HG03442 (cell line): ENCODE data around the gene CD209.

ENCODE experiments used
- ATAC-seq: cut with Tn5 transposase; IDR thresholded peaks from one replicate; pipeline ENCODE4 v1.9.1; 2021; ENCODE audit warnings: mild to moderate bottlenecking, moderate library complexity; ENCODE audit not compliant: unreplicated experiment

CD209 gene

DNA sequence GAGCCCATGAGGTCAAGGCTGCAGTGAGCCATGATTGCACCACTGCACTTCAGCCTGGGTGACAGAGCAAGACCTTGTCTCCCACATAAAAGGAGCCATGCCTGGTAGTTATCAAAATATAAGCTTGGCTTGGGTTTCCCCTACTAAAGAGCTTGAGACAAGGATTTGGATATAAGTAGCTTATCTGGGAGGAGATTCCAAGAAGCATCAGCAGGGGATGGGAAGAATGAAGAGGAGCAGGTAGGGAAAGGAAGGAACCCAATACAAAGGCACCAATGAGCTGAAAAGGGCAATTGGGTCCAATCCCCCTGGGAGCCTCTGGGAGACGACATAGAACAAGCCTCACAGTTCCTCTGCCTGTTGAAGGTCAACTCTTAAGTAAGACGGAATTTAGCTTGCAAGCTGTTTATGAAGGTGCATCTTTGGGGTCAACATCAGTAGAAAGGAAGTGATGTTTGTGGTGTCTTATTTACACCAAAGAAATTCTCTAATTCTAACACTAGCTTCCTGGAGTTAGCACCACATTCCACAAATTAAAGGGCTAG is 8.1 kb downstream of the CD209 start:
- no peak for ATAC-seq

DNA sequence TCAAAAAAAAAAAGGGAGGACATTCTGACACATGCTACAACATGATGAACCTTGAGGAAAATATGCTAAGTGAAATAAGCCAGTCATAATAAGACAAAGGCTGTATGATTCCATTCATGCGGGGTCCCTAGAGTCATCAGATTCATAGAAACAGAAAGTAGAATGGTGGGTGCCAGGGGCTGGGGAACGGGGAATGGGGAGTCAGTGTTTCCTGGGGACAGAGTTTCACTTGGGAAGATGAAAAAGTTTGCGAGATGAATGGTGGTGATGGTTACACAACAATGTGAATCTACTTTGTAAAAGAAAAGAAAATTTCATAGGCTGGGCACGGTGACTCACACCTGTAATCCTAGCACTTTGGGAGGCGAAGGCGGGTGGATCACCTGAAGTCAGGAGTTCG is 9.3 kb downstream of the CD209 start:
- ATAC-seq: no peak

- ATAC-seq: no peak
These were observed 10.1 kb downstream of the CD209 start for GRCh38 chr19:7737215-7737614.

DNA sequence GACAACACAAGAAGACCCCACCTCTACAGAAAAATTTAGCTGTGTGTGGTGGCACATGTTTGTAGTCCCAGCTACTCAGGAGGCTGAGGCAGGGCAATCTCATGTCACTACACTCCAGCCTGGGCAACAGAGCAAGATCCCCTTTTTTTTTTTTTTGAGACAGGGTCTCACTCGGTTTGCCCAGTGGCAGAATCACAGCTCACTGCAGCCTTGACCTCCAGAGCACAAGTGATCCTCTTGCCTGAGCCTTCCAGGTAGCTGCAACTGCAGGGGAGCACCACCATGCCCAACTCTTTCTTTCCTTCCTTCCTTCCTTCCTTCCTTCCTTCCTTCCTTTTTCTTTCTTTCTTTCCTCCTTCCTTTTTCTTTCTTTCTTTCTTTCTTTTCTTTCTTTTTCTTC is 11.2 kb downstream of the CD209 start:
- ATAC-seq: no peak

- no peak for ATAC-seq
These were observed 12.8 kb downstream of the CD209 start for GRCh38 chr19:7734220-7735203.

DNA sequence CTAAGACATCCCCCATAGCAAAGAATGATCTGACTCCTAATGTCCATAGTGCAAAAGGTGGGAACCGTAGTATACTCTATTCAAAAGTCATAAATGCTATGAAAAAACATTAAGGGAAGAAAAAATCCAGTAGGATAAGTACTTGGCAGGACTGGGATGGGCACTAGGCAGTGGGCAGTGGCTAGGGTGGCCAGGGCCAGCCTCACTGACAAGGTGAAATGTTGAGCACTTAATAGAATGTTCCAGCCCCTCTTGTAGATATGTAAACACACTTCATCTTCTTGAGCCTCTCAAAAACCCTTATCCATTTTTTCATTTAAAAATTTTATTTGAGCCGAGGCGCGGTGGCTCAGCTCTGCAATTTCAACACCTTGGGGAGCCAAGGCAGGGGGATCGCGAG is 14.0 kb downstream of the CD209 start:
- ATAC-seq: no peak

DNA sequence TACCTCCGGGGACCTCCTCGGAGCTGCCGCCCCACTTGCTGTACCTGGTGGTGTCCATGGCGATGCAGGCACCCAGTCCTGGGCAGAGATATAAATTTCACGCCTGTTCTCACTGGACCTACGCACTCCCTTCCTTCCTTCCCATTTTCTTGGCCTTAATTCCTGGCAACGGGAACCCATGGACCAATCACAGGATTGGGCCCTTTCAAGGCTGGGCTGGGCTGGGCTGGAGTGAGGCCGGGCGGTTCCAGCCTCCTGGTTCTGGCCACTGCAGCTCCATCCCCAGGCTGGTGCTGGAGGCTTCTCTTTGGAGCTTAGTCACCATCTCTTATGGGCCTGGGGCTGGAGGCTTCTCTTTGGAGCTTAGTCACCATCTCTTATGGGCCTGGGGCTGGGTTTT is 15.3 kb downstream of the CD209 start, which contains the start of gene CLEC4G:
Gene CLEC4G, minus strand, starts transcription at position 66 of the 400 bp plus-strand sequence. Its CDS starts 8 bp downstream, at position 58.
- no peak for ATAC-seq

- no peak for ATAC-seq
These were observed 15.7 kb downstream of the CD209 start for GRCh38 chr19:7731615-7732014.

- ATAC-seq: no peak
These were observed 16.1 kb downstream of the CD209 start for GRCh38 chr19:7731218-7731595.

DNA sequence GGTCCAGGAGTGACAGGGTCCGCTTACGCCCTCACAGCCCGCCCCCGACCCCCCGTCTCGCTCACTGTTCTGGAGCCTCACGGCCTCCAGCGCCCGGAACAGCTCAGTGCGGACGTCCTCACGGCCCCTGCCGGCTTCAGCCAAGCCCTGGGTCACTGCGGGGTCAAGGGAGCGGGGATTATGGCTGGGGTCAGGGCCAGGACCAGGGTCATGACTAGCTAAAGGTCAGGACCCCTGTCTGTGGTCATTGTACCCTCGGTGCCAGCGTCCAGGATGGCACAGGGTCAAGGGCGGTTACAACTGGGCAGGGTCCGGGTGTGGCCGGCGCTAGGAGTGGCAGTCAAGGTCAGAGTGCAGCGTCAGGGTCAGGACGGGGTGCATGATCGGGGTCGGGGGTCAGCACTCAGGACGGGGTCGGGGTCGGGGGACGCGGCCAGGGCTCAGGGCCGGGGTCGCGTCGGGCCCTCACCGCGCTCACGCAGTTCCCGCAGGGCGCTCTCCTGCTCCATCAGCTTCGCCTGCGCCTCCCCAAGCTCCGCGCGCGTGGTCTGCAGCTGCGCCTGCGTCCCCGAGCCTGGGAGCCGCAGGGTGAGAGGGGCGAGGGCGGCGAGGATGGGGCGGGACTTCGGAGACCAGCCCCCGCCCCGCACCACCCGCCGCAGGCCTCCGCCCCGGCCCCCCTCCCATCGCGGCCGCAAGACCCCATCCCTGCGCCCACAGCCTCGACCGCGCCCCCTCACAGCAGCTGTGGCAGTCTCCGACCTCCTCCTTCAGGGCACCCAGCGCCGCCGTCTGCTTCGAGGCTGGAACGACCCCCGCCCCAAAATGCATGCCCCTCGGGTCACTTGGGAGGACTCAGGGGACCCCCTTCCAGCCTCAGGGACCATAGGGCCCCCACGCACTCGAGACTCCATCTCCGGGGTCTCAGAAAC is 16.8 kb downstream of the CD209 start:
- ATAC-seq: no peak

DNA sequence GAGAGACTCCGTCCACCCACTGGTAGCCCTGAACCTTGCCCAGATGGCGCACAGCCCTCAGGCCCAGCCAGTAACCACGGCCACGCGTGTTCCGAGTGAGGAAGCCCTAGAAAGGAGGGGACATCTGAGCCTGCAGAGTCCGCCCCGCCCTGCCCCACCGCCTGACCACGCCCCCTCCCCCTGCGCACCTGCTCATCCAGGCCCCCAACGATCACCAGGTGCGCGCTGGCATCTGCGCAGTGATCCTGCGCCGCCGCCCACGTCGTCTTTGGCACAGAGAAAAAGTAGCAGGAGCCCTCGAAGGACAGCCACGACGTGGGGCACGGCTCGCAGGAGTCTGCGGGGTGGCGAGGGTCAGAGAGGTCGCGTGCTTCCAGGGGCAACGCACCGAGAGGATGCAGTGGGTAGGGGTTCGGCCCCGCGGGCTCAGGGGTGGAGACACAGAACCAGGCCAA is 17.5 kb downstream of the CD209 start:
- ATAC-seq: no peak

- no peak for ATAC-seq
These were observed 18.1 kb downstream of the CD209 start for GRCh38 chr19:7729211-7729610.

DNA sequence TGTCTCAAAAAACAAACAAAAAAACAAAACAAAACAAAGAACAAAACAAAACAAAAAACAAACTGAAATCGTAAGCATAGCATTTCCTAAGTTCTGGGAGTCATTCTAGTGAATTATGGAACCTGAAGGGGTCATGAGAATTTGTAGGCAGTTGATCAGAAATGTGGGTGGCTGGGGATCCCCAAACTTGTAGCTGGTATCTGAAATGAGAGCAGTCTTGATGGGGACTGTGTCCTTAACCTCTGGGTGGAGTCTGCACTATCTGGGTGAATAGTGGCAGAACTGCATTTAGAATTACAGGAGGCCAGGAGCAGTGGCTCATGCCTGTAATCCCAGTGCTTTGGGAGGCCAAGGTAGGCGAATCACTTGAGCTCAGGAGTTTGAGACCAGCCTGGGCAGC is 21.5 kb downstream of the CD209 start:
- no peak for ATAC-seq

DNA sequence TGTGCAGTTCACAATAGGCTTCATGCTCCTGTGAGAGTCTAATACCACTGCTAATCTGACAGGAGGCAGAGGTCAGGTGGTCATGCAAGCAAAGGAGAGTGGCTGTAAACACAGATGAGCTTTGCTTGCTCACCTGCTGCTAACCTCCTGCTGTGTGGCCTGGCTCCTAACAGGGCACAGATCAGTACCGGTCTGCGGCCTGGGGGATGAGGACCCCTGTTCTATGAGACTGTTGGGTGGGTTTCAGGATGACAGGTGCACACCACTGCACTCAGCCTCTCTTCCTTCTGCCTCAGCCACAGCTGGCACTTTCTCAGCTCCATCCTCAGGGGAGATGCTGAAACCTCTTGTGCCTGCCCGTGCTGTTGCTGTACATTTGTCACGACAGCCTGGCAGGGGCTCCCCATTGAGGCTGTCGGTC is 25.1 kb downstream of the CD209 start:
- no peak for ATAC-seq

- no peak for ATAC-seq
These were observed 27.0 kb downstream of the CD209 start for GRCh38 chr19:7720351-7720750.

GRCh38 chr19:7718668-7719067 is 28.7 kb downstream of the CD209 start:
- ATAC-seq: no peak

DNA sequence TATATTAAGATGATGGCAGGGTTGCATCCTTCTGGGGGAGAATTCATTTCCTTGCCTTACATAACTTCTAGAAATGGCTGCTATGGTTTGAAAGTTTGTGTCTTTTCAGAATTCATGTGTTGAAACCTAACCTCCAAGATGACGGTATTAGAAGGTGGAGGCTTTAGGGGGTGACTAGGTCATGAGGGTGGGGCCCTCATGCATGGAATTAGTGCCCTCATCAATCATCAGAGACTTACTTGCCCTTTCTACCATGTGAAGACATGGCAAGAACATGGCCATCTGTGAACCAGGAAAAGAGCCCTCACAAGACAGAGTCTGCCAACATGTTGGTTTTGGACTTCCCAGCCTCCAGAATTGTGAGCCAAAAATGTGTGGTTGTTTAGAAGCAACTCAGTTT is 30.6 kb downstream of the CD209 start:
- ATAC-seq: no peak

DNA sequence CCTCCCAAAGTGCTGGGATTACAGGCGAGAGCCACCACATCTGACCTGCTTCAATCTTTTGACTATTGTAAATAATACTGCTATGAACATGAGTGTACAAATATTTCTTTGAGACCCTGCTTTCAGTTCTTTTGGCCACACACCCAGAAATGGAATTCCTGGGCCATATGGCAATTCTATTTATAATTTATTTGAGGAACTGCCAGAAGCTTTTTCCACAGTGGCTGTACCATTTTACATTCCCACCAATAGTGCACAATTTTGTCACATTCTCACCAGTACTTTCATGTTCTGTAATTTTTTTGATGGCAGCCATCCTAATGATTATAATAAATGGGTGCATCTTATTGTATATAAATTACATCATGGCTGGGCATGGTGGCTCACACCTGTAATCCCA is 31.7 kb downstream of the CD209 start:
- no peak for ATAC-seq

DNA sequence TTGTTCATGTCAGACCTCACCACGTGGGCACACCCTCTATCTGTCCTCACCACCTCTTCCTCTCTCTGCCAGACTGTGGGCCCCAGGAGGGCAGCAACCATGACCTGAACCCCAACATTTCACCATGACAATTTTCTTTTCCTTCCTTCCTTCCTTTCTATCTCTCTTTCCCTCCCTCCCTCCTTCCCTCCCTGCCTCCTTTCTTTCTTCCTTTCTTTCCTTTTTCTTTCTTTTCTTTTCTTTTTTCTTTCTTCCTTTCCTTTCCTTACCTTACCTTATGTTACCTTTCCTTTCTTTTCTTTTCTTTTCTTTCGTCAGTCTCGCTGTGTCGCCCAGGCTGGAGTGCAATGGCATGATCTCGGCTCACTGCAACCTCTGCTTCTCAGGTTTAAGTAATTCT is 36.7 kb downstream of the CD209 start:
- ATAC-seq: no peak

DNA sequence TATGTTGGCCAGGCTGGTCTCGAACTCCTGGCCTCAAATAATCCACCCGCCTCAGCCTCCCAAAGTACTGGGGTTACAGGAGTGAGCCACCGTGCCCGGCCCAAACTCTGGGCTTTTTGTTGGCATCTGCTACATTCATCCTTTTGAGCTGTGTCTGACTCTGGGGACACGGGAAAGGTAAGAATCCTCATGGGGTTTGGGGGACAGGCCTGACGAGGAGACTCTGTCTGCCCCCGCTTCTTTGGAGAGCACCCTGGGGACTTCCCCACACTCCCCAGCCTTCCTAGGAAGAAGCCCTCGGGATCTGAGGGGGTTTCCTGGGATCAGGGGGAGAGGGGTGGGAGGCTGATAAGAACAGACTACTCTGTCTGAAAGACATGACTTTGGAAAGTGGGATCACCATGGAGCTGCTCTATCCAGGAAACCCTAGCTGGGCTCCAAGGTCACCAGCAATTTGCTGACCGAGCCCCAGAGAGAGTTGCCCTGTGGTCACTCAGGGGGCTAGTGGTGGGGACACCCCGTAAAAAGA is 37.3 kb downstream of the CD209 start:
- no peak for ATAC-seq

DNA sequence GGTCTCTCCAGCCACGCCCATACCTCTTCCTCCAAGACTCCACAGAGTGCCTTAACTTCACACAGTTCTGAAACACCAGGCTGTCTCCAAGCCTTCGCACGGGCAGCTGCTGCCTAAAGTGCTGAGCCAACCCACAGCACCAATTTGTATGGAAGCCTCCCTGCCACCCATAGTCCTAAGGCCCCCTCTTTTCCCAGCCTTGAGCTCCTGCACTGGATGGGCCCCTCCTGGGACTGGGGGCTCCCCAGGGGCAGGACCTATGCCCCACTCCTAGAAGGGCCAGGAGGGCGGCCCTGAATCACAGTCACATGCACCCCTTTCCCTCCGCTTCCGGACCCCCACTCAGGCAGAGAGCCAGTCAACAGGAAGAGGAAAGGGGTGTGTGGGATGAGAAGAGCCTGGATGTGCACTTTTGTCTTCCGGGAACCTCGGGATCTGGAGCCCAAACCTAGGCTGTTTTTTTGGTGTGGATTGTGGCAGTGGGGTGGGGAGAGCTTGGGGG is 40.3 kb downstream of the CD209 start:
- no peak for ATAC-seq
